Kidney glomerular epithelial cell (primary cell): ENCODE data around the gene ONECUT2.
"Not testable (repeated sequence)": the region's sequence is repeated elsewhere in the genome, so short reads cannot be mapped to it uniquely, and the experiment has no call there.

Source experiments
- DNase-seq: peaks from one replicate; lab custom pipeline; 2025; lab: John Stamatoyannopoulos, UW

The ONECUT2 gene

GRCh38 chr18:57446322-57446721 lies 11.1 kb downstream of the ONECUT2 start:
- no peak for DNase-seq

DNA sequence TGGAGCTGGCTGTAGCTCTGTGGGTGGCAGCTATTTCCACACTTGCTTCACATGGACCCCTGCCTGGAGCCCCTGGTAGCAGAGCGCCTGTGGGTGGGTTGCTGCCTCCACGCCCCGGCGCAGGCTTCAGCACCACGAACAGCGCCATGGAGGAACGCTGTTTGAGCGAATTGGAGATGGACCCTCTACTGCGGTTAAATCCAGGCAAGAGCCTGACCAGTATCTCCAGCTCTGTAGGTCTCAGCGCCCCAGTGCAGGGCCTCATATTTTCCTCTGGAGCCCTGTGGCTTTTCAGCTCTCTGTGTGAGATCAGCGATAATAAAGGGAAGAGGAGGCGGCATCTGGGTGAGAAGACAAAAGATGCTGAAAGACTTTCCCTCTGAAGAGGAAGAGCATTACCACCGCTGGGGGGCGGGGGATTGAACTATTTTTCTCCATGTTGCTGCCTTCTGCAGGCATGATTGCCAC lies 12.0 kb downstream of the ONECUT2 start:
- DNase-seq: no peak

GRCh38 chr18:57455576-57456129 lies 20.5 kb downstream of the ONECUT2 start:
- no peak for DNase-seq

GRCh38 chr18:57461652-57462269 lies 26.6 kb downstream of the ONECUT2 start:
- DNase-seq: no peak

DNA sequence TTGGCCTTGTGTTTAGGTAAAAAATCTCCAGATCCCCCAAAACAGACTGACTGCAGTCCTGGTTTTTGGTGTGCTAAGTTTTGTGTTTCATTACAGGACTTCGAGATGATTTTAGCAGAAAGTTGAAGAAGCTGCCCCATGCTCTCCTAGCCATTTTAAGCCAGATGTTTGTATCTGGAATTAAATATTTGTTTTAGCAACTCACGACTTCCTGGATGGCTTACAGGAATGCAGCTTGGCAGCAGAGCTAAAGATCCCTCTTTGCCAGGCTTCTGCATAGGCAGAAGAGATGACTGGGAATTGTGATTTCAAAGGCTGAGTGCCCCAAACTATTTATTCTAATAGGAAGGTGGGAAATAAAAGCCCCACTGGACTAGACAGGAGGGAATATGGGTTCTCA lies 31.1 kb downstream of the ONECUT2 start:
- DNase-seq: no peak

DNA sequence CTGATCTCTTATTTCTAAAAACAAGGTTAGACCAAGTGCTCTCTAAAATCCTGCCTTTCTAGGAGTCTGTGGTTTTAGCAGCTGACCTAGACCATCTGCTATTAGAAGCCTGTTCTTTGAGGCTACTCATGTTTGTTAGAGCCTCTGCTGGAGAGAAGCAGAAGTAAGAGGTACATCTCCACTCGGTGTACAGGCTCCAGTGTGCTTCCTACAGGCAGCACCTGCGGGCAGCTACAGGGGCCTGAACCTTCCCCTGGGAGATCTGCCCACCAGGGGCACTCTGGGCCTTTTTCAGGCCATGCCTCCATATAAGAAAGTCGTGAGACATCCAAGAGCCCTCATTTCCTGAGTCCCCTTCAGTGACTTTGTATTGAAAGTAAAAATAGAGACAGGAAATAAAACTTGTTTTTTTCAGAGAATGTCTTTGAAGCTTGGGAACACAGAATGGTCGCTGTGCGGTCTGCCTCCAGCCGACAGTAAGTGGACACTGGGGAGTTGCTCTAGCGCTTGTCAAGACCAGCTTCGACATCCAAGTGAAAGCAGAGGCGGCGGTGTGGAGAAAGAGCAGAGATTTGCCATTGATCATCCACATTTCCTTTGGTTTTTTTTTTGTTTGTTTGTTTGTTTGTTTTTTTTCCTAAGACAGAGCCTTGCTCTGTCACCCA lies 31.7 kb downstream of the ONECUT2 start:
- no peak for DNase-seq

DNA sequence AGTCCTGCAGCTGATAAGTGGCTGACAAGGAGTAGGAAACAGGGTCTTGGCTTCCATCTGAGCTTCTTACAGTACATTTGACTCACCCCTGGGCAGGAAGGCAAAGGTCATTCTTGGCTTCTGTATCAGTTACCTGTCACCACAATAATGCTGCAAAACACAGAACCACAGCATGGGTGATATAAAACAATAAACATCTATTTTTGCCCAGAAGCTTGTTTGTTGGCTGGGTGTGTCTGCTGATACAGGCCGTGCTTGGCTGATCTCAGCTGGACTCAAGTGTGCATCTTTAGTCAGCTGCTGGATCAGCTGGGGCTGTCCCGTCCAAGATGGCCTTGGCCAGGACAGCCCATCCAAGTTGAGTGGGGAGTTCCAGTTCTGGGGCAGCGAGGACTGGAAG lies 34.7 kb downstream of the ONECUT2 start:
- no peak for DNase-seq

DNA sequence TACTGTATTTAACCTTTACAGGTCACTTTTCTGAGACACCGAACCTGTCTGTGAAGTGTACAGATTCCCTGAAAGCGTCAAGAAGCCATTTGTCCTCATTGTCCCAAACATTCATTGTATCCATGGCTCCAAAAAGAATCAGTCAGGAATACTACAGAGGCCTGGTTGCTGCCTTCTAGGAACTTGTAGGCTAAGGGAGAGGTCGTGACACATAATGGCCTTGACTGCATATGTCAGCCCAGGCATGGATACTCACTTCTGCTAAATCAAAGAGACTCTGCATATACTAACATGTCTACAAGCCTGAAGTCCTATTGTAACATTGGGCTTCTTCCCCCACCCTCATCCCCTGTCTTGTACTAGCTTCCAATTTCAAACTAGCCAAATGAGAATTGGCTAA lies 40.2 kb downstream of the ONECUT2 start:
- DNase-seq: no peak

GRCh38 chr18:57475903-57476302 lies 40.7 kb downstream of the ONECUT2 start:
- DNase-seq: no peak

GRCh38 chr18:57480733-57481132 lies 45.6 kb downstream of the ONECUT2 start:
- DNase-seq: peak; percentile 2

GRCh38 chr18:57497372-57498294 lies 62.5 kb downstream of the ONECUT2 start:
- DNase-seq: no peak

DNA sequence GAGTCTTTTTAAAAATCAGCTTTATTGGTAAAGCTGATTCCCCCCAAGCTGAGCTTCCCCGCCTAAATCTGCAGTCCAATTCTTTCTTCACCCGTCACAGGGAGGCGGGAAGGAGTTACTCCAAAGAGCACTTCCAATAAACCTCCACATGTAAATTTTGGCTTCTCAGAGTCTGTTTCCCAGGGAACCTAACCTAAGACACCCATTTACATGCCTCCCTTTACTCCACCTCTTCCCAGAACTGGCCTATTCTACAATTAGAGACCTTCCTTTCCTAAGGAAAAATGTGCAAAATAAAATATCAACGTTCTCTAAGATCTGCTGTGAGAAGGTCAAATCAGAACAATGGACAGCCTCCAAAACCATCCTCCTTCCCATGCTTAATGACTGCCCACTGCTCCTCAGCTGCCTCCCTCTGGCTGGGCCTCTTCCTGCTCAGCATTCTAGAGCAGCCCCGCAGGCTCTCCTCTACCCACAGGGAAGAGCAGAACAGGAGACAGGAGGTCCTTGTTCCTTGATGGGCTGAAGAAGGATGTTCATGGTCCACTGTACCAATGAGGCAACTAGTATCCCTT lies 63.6 kb downstream of the ONECUT2 start:
- DNase-seq: no peak

- DNase-seq: no peak
Measured at GRCh38 chr18:57502624-57503023, 67.5 kb downstream of the ONECUT2 start.

DNA sequence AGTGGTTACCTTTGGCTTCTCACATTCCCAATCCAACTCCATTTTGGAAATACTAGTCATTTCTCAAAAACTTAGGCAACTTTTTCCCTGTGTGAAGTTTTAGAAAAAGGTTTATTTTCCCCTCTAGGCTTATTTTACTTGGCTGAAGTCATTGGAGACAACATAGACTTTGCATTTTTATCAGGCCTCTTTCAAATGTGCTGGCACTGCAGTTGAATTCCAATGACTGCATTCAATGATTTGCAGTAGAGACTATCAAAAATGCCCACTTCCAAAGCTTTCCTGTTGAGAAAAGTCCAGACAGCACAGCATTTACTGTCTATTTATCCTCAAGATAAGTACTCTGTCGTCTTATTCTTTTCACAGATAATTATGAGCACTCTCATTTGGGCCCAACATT lies 70.1 kb downstream of the ONECUT2 start:
- no peak for DNase-seq

DNA sequence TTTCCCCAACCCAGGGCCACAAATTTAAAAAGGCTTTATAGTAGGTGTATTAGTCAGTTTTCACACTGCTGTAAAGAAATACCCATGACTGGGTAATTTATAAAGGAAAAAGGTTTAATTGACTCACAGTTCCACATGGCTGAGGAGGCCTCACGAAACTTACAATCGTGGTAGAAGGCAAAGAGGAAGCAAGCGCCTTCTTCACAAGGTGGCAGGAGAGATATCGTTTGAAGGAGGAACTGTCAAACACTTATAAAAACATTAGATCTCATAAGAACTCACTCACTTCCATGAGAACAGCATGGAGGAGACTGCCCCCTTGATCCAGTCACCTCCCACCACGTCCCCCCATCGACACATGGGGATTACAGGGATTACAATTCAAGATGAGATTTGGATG lies 80.9 kb downstream of the ONECUT2 start:
- no peak for DNase-seq

GRCh38 chr18:57518533-57518932 lies 83.4 kb downstream of the ONECUT2 start:
- no peak for DNase-seq

GRCh38 chr18:57519668-57520424 lies 84.7 kb downstream of the ONECUT2 start:
- no peak for DNase-seq

- not testable (repeated sequence) for DNase-seq
Measured at GRCh38 chr18:57522348-57522747, 87.2 kb downstream of the ONECUT2 start.

DNA sequence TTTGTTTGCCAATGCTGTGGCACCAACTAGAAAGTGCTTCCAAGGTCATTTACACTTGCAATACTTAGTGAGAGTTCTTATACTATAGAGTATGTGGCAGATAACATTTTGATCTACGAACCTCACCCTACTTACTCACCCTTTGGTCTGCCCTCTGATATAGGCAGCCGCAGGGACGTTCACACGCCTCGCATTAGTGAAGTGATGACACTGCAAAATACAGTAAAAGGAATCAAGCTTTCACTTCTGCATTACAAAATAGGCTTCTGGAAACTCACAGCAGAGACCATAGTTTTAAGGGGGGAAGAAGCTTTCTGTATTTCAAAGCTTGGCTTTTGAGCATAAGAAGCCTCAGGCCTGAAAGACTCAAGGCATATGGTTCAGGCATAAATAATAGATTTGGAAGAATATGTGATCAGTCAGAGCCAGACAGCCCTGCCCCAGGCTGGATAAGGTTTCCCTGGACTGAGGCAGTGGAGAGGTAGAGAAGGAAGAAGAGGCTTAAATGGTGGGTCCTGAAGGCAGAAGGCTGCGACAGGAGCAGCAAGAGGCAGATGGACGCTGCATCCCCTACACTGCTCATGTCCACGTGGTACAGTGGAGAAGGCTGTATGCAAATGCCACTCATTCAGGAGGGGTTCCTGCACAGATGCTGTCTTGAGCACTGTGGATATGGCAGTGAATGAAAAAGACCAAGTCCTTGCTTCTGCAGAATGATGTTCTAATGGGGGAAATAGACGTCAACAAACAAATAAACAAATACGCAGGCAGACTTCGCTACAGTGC lies 88.2 kb downstream of the ONECUT2 start:
- DNase-seq: no peak

- no peak for DNase-seq
Measured at GRCh38 chr18:57527556-57528229, 92.5 kb downstream of the ONECUT2 start.
